ENCODE data around the gene PLEKHM3.

The PLEKHM3 gene

DNA sequence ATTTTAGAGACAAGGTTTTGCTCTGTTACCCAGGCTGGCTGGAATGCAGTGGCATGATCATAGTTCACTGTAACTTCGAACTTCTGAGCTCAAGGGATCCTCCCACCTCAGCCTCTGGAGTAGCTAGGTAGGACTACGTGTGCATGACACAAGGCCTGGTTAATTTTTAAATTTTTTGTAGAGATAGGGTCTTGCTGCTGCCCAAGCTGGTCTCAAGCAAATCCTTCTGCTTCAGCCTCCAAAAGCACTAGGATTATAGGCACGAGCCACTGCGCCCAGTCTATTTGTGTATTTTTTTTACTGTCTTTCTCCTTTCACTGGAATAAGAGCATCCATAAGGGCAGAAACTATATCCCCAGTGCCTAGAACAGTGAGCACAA lies 89.3 kb downstream of the PLEKHM3 start:
- in situ Hi-C loops (cut with MboI; ENCODE audit: low pct_unique_long_range_greater_than_20kb, low sequenced_read_pairs) = no loop called here
- no peak for DNase-seq

DNA sequence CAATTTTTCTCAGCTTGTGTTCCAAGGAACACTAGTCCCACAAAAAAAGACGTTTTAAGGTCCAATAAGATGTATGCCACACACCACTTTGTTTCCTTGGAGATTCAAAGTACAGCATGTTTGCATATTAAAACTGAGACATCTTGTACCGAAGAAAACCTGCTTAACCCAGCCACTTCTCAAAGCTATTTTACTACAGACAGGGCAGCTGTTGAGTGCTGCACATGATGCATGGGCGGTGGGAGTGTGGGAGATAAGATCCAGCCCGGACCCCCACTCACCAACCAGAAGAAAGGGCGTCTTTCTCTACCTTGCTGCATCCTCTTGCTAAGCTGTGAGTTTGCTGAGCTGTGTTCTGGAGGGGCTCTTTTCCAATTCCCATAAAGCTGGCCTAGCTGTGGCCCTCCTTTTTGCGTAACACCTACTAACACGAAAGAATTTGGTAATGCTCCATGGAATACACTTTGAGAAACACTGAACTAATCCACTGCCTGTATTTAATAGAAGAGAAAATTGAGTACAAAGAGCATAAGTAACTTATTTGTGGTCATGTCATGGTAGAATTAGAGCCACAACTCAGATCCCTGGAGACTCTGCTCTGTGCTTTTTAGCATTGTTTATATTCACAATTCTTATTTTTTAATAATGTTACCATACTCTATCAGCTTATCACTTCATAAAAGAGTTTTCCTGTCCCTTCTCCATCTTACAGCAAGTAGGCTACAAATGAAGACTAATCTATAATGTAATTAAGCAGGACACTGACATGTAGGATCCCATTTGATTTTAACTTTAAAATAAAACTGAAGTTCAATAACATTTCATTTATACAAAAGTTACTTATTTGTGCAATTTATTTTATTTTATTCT lies 90.0 kb downstream of the PLEKHM3 start:
- DNase-seq = no peak
- in situ Hi-C loops (cut with MboI; ENCODE audit: low pct_unique_long_range_greater_than_20kb, low sequenced_read_pairs) = no loop called here

DNA sequence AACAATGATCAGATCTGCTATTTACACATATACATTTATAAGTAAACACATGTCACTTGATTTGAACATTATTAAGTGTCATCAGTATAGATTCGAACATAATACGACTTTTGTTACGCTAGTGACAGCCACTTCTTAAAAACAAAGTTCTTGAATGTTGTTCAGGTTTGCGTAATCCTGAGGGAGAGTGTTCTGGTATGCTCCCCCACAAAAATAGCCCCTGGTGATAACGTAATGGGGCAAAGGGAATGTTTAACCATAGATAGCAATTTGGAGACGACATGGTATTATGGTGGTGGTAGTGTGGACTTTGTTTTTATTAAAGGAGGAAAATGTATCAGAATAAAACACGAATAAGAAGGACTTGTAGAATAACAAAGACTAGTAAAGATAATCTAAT lies 90.6 kb downstream of the PLEKHM3 start:
- in situ Hi-C loops (cut with MboI; ENCODE audit: low pct_unique_long_range_greater_than_20kb, low sequenced_read_pairs) = no loop called here
- DNase-seq = no peak

DNA sequence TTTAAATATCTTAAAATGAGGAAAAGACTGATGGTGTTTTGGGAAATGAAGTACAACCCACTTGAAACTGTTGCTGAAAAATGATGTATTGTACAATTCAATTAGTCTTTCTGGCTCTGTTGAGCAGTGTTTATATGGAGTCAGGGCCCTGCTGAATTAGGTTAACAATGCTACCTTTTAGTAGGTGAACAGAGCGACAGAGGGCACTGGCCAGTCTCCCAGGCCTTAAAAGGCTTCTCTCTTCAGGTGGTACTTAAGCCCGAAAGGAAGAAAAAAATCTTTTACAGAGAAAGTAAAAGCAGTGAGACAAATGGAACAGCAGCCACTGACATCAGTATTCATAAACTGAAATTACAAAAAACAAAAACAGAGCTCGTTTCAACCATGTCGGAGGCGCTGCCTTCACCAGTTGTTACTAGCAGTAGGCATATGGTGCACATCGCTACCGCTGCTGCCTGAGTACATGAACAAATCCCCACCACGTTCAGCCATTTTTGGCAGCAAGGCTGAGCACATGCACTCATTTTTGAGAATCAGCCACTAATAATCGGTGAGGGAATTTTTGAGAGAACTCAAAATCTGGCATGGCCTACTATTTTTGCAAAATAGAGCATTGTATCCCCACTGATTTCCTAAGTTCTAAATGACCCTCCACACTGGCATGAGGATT lies 91.8 kb downstream of the PLEKHM3 start:
- no peak for DNase-seq
- in situ Hi-C loops (cut with MboI; ENCODE audit: low pct_unique_long_range_greater_than_20kb, low sequenced_read_pairs) = no loop called here

DNA sequence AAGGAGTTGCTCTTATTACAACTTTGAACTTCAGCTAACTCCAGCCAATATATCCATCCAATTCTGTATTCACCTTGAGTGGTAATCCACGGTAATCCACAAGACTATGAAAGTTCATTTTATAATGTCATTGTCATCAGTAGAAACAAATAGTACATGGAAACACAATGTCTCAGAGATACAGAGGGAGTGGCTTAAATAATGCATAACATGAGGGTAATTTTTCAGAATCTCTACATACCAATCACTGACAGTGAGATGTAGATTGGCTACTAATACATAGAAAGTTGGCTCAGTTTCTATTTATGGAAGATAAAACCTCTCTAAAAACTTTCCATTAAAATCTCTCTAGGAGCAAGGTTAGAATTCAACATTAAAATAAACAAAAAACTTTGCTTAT lies 93.2 kb downstream of the PLEKHM3 start:
- in situ Hi-C loops (cut with MboI; ENCODE audit: low pct_unique_long_range_greater_than_20kb, low sequenced_read_pairs) = no loop called here
- no peak for DNase-seq

DNA sequence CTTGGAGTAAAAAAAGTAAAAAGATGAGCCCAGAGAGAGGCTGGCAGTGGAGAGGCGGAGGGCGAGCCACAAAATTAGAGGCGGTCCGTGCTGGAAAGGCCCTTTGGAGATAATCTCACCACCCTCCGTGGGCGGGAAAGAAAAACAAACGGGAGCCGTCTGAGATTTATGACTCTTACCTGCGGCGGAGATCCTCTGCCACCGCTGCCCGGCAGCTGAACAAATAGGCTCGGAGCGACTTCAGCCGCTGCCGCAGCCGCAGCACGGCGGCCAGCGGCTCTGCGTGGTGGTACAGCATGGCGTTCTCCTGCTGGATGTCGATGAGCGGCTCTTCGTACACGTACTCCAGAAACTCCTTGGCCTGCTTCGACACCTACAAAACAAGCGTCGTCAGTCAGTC lies 94.6 kb downstream of the PLEKHM3 start:
- no peak for DNase-seq
- in situ Hi-C loops (cut with MboI; ENCODE audit: low pct_unique_long_range_greater_than_20kb, low sequenced_read_pairs) = no loop called here

DNA sequence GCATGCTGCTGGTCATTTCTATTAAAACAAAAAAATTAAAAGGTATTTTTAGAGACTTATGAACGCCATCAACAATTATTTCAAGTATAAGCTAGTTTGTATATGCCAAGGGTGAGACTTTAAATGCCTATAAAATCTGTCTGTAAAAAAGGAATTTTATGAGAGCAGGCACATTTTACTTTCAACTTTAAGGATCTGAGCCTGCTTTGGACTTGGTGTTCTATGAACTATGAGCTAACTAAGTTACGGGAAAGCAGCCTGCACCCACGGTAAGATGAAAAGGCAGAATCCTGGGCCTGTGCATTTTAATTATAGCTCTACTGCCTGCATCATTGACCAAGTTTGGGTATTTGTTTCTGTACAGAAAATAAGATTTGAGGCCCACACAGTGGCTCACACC lies 95.4 kb downstream of the PLEKHM3 start:
- in situ Hi-C loops (cut with MboI; ENCODE audit: low pct_unique_long_range_greater_than_20kb, low sequenced_read_pairs) = no loop called here
- DNase-seq = no peak

DNA sequence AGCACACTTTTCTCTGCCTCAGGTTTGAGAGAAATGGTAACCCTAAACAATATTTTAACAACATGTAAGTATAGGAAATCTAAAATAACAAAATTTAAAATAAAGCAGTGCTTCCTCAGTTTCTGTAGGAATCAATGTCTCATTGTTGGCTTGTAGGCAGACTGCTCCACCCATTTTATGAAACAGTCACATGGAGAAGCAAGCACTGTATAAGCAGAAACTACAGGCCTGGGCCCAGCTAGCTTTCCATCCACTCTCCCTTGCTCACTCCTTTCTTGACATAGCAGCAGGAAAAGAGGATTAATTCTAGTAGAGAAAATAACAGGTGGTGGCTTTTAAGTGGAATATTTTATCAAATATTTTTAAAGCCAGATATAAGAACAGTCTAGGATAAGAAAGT lies 97.2 kb downstream of the PLEKHM3 start:
- in situ Hi-C loops (cut with MboI; ENCODE audit: low pct_unique_long_range_greater_than_20kb, low sequenced_read_pairs) = no loop called here
- DNase-seq = no peak

DNA sequence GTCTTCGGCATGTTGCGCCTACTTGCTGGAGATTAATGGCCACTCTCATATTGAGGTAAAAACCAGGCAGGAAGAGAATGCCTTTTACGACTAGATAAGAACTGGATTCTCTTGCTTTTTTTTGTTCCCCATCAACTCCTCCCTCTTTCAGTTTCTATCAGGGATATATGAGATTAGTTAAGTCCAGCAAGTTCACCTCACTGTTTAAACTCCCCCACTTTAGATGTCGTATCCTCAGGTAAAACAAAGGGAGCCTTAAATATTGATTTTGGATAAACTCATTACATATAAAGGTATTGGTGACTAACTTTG lies 98.4 kb downstream of the PLEKHM3 start:
- in situ Hi-C loops (cut with MboI; ENCODE audit: low pct_unique_long_range_greater_than_20kb, low sequenced_read_pairs) = no loop called here

DNA sequence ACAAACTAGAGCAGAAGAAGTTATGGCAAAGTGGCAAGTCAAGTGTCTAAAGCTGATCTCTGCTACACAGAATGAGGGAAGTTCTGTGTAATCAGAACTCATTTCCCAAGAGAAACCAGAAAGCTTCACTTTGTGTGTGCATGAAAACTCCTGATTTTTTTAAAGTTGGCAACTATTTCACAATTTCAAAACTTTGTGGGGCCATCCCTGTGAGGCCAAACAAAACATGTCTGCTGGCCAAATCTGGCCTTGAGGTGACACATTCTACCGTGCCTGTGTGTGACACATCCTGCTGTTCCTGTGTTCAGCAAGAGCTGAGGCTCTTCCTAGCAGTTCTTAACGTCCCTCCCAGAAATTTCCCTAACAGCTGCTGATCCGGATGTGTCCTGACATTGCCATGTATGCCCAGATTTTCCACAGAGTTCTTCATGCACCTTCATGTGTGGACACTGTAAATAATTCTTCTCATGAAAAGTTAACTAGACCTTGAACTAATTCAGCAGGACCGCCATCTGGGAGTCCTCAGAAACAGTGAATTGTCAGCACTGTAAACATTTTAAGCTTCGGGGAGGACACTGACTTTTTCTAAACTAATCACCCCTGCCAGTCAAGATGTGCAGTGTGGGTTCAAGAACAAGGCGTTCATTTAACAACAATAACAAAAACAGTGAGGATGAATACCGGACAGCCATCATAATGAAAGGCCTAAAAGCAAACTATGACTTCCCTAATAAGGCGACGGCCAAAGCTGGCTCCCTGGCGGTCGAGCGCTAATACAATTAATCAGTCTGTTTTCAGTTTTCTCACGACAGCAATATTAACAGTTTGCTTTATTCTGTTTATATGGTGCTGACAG lies 99.0 kb downstream of the PLEKHM3 start:
- in situ Hi-C loops (cut with MboI; ENCODE audit: low pct_unique_long_range_greater_than_20kb, low sequenced_read_pairs) = no loop called here
- no peak for DNase-seq

More for the DNA sequence above, 98.4 kb downstream of the PLEKHM3 start:
- DNase-seq = no peak

DNA sequence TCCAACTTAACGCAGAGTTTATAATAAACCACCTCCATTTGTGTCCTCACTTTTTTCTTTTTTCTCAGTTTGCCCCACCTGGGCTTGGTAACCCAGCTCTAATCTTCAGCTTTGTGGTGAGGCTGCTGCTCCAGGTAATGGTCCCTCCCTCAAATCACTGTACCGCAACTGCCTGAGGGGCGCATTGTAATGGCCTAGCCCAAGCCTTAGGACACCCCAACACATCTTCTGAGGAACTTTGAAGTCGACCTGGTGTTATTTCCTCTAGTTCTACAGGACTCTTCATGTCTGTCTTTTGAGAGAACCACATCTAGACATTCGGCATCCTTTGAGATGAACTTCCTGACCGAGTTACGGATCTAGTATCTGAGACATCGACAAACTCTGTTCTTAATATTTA lies 99.7 kb downstream of the PLEKHM3 start:
- DNase-seq = no peak
- in situ Hi-C loops (cut with MboI; ENCODE audit: low pct_unique_long_range_greater_than_20kb, low sequenced_read_pairs) = no loop called here

DNA sequence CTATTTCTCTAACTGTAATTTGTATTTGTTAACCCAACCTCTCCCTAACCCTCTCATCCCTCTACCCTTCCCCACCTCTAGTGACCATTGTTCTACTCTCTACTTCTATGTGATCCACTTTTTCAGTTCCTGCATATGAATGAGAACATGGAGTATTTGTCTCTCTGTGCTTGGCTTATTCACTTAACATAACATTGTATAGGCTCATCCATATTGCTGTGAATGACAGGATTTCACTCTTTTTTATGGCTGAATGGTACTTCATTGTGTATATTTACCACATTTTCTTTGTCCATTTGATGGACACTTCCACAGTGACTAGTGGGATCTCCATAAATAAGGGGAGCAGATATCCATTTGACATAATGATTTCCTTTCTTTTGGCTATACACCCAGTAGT lies 103.7 kb downstream of the PLEKHM3 start:
- no peak for DNase-seq
- in situ Hi-C loops (cut with MboI; ENCODE audit: low pct_unique_long_range_greater_than_20kb, low sequenced_read_pairs) = no loop called here

DNA sequence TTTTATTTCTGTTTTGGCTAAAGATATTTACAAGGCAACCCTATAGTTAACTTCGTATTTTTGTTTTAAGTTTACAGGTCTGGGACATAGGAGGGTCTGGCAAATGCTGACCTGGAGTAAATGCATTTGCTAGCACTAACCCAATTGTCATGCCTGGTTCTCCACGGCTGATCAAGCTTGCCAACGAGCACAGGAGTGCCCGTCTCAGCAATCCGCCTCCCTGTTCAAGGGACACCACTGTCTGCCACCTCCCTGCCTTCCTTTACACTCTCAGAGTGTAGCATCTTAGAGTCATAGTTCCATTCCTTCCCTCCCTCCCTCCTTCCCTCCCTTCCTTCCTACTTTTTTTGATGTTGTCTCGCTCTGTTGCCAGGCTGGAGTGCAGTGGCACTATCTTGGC lies 104.6 kb downstream of the PLEKHM3 start:
- DNase-seq = no peak
- in situ Hi-C loops (cut with MboI; ENCODE audit: low pct_unique_long_range_greater_than_20kb, low sequenced_read_pairs) = no loop called here

DNA sequence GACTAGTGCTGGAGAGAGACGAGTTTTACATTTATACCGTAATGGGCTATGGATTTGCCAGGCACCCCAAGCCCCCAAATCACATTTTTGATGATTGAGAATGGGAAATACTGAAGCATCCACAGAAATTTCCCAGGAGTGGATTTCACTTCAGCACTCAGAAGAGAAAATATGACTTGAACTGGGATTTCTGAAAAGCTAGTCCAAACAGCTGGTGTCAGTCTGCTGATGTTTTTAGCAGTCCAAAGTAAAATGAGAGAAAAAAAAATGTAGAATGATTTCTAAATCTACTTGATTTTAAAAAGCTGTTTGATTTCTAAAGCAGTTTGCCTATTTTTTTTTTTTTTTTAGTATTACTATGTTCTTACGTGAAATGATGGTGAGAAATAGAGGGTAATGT lies 105.0 kb downstream of the PLEKHM3 start:
- DNase-seq = no peak
- in situ Hi-C loops (cut with MboI; ENCODE audit: low pct_unique_long_range_greater_than_20kb, low sequenced_read_pairs) = no loop called here

DNA sequence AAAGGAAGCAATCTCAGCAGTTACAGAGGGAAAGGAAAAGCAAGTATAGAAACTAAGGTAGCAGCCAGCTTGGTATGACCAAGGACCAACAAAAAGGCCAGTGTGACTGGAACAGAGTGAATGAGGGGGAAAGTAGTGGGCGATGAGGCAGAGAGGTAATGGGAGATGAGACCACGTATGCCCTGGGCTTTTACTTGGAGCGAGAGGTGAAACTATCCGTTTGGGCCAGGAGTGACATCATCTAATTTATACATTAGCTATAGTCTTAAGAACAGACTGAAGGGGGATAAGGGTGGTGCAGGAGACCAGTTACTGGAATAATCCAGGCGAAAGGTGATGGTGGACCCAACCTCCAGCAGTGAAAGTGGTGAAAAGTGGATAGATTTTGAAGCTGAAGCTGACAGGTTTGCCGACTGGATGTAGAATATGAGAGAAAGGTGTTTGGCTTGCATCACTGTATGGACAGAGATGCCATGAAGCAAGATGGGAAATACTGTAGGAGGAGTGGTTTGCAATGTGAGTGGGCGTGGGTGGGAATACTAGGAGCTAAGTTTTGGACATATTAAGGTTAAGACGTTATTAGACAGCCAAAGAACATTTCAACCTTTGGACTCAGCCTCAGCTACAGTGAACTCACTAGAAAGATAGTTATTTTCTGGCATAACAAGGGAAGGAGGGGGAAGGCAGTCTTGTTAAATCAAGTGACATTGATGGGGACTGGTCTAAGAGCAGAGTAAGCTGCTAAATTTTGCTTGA lies 106.0 kb downstream of the PLEKHM3 start:
- DNase-seq = no peak
- in situ Hi-C loops (cut with MboI; ENCODE audit: low pct_unique_long_range_greater_than_20kb, low sequenced_read_pairs) = no loop called here

DNA sequence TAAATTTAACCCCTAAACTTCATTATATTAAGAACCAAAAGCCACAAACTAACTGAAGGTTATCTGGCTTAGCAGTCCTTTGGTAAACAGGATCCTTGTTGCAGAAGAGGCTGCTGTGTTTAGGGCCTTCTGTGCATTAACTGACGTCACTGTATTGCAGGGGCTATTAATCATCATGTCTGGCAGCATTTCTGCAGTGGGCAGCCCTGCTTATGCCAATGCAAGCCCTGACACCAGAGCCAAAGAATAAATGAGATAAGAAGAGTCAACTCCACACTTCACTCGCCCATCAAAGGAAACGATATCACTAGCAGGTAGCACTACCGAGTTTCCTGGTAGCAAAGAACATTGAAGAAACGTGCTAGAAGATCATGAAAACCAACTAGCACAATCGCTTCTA lies 110.6 kb downstream of the PLEKHM3 start:
- no peak for DNase-seq
- in situ Hi-C loops (cut with MboI; ENCODE audit: low pct_unique_long_range_greater_than_20kb, low sequenced_read_pairs) = no loop called here

DNA sequence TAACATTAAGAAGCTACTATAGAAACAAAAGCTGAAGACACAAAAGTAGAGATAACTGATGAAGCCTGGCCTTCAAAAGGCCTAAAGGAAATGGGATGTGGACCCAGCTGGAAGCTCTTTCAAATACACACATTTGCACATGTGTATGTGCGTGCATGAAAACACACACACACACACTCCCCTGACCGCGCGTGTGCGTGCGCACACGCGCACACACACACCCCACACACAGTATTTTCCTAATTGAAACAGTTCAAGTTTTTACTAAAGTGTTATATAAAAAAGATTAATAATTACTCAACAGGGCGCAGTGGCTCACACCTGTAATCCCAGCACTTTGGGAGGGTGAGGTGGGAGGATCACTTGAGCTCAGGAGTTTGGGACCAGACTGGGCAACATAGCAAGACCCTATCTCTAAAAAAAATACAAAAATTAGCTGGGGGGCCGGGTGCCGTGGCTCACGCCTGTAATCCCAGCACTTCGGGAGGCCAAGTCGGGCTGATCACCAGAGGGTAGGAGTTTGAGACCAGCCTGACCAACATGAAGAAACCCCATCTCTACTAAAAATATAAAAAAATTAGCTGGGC lies 111.5 kb downstream of the PLEKHM3 start:
- no peak for DNase-seq
- in situ Hi-C loops (cut with MboI; ENCODE audit: low pct_unique_long_range_greater_than_20kb, low sequenced_read_pairs) = no loop called here

DNA sequence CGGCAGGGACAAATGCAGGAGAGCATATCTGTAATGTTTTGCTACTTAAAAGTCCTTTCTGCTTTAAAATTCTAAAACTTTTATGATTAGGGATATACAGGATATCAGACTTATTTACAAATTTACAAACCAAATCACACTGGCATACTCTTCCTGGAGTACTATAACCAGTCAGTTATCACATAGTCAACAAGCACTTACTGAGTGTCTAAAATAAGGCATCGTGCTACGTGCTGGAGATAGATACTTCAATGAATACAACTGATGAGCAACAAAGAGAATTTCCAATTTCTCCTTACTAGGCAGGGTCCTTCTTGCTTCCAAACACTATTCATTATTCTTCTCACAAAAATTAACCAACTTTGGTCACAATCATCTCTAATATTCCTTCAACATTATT lies 113.5 kb downstream of the PLEKHM3 start:
- DNase-seq = no peak
- in situ Hi-C loops (cut with MboI; ENCODE audit: low pct_unique_long_range_greater_than_20kb, low sequenced_read_pairs) = no loop called here

DNA sequence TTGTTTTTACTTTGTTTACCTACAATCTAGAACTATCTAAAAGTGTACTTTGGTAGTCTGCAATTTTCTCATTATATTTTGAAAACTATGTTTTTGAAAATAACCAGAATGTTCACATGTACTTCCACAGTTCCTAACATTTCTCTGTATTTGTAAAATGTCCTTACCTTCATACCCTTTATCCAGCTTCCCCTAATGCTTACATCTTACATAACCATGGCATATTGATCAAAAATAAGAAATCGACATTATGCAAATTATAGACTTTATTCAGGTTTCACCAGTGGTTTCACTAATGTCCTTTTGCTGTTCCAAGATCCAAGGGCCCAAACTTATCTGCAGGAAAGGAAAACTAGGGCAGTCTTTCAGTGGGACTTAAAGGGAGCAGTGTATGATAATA lies 114.1 kb downstream of the PLEKHM3 start:
- no peak for DNase-seq
- in situ Hi-C loops (cut with MboI; ENCODE audit: low pct_unique_long_range_greater_than_20kb, low sequenced_read_pairs) = no loop called here

Data from KBM-7 (cell line).